ENCODE results near the gene CD40. TPM values are rescaled to one million over a fixed set of nuclear protein-coding genes. Genes with fewer than 3 reads are reported as not detected.

Gene CD40
- total and polyA plus RNA-seq, 2 of the 8 experiments (the other 6 are each of a cell fraction or from before 2014, with no cell fraction given): 14.5 to 18.8 TPM

- no peak for TF ChIP-seq CHD7 (IDR thresholded peaks at IDR 0.05; ENCODE audit: insufficient replicate concordance, low read length)
- TF ChIP-seq TEAD4 (IDR thresholded peaks at IDR 0.05; ENCODE audit: low read depth, low read length): 0 out of 2 replicates have a peak, but pooled peaks have one; percentile 1
- peak; percentile 66 for TF ChIP-seq POLR2AphosphoS5 (IDR thresholded peaks at IDR 0.05; ENCODE audit: low read depth, low read length)
- no peak for TF ChIP-seq EGR1 (IDR thresholded peaks at IDR 0.05; ENCODE audit: borderline replicate concordance, low read depth, low read length)
- TF ChIP-seq CTCF (IDR thresholded peaks at IDR 0.05; ENCODE audit: control extremely low read depth in 1 of 3, insufficient read depth in 1 of 3, low read depth in 1 of 3, low read length in 3 of 3): no peak
- no peak for TF ChIP-seq GABPA (IDR thresholded peaks at IDR 0.05; ENCODE audit: borderline replicate concordance, insufficient read depth, low read length)
- TF ChIP-seq CHD2 (IDR thresholded peaks at IDR 0.05; ENCODE audit: low read length): no peak
Measured at GRCh38 chr20:46117704-46118467, at the start of gene CD40 (continued).

All from H1 (cell line).